ENCODE measurements around the gene ARNT2.

- TF ChIP-seq RARB (CRISPR knock-in tag; IDR thresholded peaks at IDR 0.05) (no peak), REST (IDR thresholded peaks at IDR 0.05) (no peak), POLR2A (IDR thresholded peaks at IDR 0.05; ENCODE audit: low read length) (no peak), EHMT2 (IDR thresholded peaks at IDR 0.05; ENCODE audit: low read depth) (no peak), PBX3 (IDR thresholded peaks at IDR 0.05) (no peak), MYC (IDR thresholded peaks at IDR 0.05; ENCODE audit: borderline replicate concordance, low read length) (no peak), MAZ (IDR thresholded peaks at IDR 0.05; ENCODE audit: borderline replicate concordance, low read depth, low read length) (no peak), GATA3 (IDR thresholded peaks at IDR 0.05; ENCODE audit: borderline replicate concordance) (no peak), MAFK (IDR thresholded peaks at IDR 0.05; ENCODE audit: partially characterized antibody) (no peak), MAX (IDR thresholded peaks at IDR 0.05) (no peak)
- TF ChIP-seq, protein P1, sequence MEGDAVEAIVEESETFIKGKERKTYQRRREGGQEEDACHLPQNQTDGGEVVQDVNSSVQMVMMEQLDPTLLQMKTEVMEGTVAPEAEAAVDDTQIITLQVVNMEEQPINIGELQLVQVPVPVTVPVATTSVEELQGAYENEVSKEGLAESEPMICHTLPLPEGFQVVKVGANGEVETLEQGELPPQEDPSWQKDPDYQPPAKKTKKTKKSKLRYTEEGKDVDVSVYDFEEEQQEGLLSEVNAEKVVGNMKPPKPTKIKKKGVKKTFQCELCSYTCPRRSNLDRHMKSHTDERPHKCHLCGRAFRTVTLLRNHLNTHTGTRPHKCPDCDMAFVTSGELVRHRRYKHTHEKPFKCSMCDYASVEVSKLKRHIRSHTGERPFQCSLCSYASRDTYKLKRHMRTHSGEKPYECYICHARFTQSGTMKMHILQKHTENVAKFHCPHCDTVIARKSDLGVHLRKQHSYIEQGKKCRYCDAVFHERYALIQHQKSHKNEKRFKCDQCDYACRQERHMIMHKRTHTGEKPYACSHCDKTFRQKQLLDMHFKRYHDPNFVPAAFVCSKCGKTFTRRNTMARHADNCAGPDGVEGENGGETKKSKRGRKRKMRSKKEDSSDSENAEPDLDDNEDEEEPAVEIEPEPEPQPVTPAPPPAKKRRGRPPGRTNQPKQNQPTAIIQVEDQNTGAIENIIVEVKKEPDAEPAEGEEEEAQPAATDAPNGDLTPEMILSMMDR (IDR thresholded peaks at IDR 0.05) = no peak
Measured at GRCh38 chr15:80587816-80588456, 183.8 kb downstream of the ARNT2 start.

Measured in A549 (cell line).